Smooth muscle cell (in vitro differentiated cells): ENCODE results near the gene FAM3A. TPM values are rescaled to one million over a fixed set of nuclear protein-coding genes. Genes with fewer than 3 reads are reported as not detected.

Experiments
- DNase-seq: peaks from one replicate; lab custom pipeline; 2025; ENCODE audit not compliant: unreplicated experiment; lab: John Stamatoyannopoulos, UW
- H2AFZ ChIP-seq: fragments of 200-600 bp; sonication (generic); 2 replicates; pipeline ENCODE4 v1.6.0; 2016; ENCODE audit warnings: antibody characterized with exemption, low read depth, mild to moderate bottlenecking
- H3F3A ChIP-seq: fragments of 200-600 bp; sonication (generic); 2 replicates; pipeline ENCODE4 v1.6.0; 2017; ENCODE audit warnings: antibody characterized with exemption, low read depth
- H3K27ac ChIP-seq: fragments of 200-600 bp; sonication (generic); 2 replicates; pipeline ENCODE4 v1.5.1; 2016; ENCODE audit warnings: low read depth, mild to moderate bottlenecking
- H3K27me3 ChIP-seq: fragments of 200-600 bp; sonication (generic); 2 replicates; pipeline ENCODE4 v1.6.1; 2016; ENCODE audit warnings: low read depth, mild to moderate bottlenecking
- H3K36me3 ChIP-seq: fragments of 200-600 bp; sonication (generic); 2 replicates; pipeline ENCODE4 v1.5.1; 2016; ENCODE audit warnings: low read depth
- H3K4me1 ChIP-seq: fragments of 200-600 bp; sonication (generic); 2 replicates; pipeline ENCODE4 v1.5.1; 2016; ENCODE audit warnings: low read depth
- H3K4me2 ChIP-seq: fragments of 200-600 bp; sonication (generic); 2 replicates; pipeline ENCODE4 v1.6.0; 2016; ENCODE audit warnings: mild to moderate bottlenecking
- H3K4me3 ChIP-seq: fragments of 200-600 bp; sonication (generic); 2 replicates; pipeline ENCODE4 v1.5.1; 2016; ENCODE audit warnings: mild to moderate bottlenecking
- H3K79me2 ChIP-seq: fragments of 200-600 bp; sonication (generic); 2 replicates; pipeline ENCODE4 v1.6.0; 2016; ENCODE audit warnings: low read depth, mild to moderate bottlenecking
- H3K9ac ChIP-seq: fragments of 200-600 bp; sonication (generic); 2 replicates; pipeline ENCODE4 v1.6.0; 2016; ENCODE audit warnings: low read depth
- H3K9me3 ChIP-seq: fragments of 200-600 bp; sonication (generic); replicated peaks from 2 replicates; pipeline ENCODE4 v1.5.1; 2016; ENCODE audit warnings: low read depth
- H4K20me1 ChIP-seq: fragments of 200-600 bp; sonication (generic); 2 replicates; pipeline ENCODE4 v1.6.0; 2016; ENCODE audit warnings: low read depth
- CTCF ChIP-seq: fragments of 200-600 bp; sonication (generic); IDR thresholded peaks from 2 replicates; pipeline ENCODE4 v1.5.1; 2017; ENCODE audit warnings: borderline replicate concordance, mild to moderate bottlenecking, antibody characterized with exemption; ENCODE audit not compliant: insufficient read depth, poor library complexity, severe bottlenecking
- WGBS: methylation state at CpG from one replicate; pipeline ENCODE4 v1.1.7; 2016; ENCODE audit warnings: low lambda C conversion rate; 5-methylcytosine and 5-hydroxymethylcytosine counted together
- polyA plus RNA-seq: library from polyadenylated mRNA; unstranded; fragments of >200 nt; fragmentation: Nextera tagmentation; extraction: Ambion mirVana; gene quantifications from 2 replicates; pipeline ENCODE4 v1.2.1, GENCODE V29; 2016
- total RNA-seq: library from RNA; depleted of rRNA; stranded (reverse); fragments of >200 nt; gene quantifications from 2 replicates; pipeline ENCODE4 v1.2.3, GENCODE V29; 2014

The FAM3A gene
- total and polyA plus RNA-seq, 2 experiments from 2014 or later: 13.6 to 49.1 TPM

DNA sequence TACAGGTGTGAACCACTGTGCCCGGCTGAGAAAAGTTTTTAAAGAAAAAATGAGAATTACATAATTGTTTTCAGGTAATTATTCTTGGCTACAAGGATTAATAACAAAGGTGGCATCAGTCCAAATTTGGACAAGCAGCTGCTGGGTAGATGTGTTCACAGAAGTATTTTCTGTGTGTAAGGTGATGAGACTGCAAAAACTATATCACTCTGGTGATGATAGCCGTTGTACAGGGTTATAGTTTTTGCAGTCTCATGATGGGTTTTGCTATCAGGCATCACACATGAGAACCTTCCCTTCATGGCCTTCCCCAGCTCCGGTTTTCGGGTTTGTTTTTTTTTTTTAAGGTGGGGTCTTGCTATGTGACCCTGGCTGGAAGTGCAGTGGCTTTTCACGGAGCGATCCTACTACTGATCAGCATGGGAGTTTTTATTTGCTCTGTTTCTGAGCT lies 20.5 kb downstream of the FAM3A start:
- Histone ChIP-seq H3K79me2 (no peaks in the 10 kb centered on the region), H4K20me1 (no peaks in the 10 kb centered on the region), H2AFZ (no peak overlapping the region), H3K9me3 (no peaks in the 10 kb centered on the region), H3K9ac (no peak overlapping the region), H3K36me3 (no peaks in the 10 kb centered on the region), H3K4me3 (no peak overlapping the region), H3K27ac (no peak overlapping the region), H3K4me1 (peaks cover 3% of the 10 kb centered on the region), H3K27me3 (no peaks in the 10 kb centered on the region), H3F3A (no peaks in the 10 kb centered on the region), H3K4me2 (no peak overlapping the region)
- no peak for TF ChIP-seq CTCF
- no peak for DNase-seq
- 84% methylated on average over 6 of the region's 6 CpGs for WGBS

- Histone ChIP-seq H3K9me3 (no peaks in the 10 kb centered on the region), H3F3A (no peaks in the 10 kb centered on the region), H3K4me2 (no peak overlapping the region), H4K20me1 (no peaks in the 10 kb centered on the region), H3K4me1 (peaks cover 3% of the 10 kb centered on the region), H3K9ac (no peak overlapping the region), H2AFZ (no peak overlapping the region), H3K4me3 (no peak overlapping the region), H3K79me2 (no peaks in the 10 kb centered on the region), H3K27me3 (no peaks in the 10 kb centered on the region), H3K36me3 (no peaks in the 10 kb centered on the region), H3K27ac (no peak overlapping the region)
- no peak for DNase-seq
- 80% methylated on average over 3 of the region's 3 CpGs for WGBS
- TF ChIP-seq CTCF: no peak
Observed at GRCh38 chrX:154494715-154495114, 21.3 kb downstream of the FAM3A start.

- H3K4me2 ChIP-seq: peak within 1 kb of the TSS; percentile 85
- no peaks in the 10 kb centered on the region for H3K9me3 ChIP-seq
- peaks cover 5% of the 10 kb centered on the region for H3K79me2 ChIP-seq
- H3K9ac ChIP-seq: peak within 1 kb of the TSS; percentile 86
- no peaks in the 10 kb centered on the region for H3K36me3 ChIP-seq
- no peak for TF ChIP-seq CTCF
- no peaks in the 10 kb centered on the region for H3K27me3 ChIP-seq
- peak within 1 kb of the TSS; percentile 94 for H3K27ac ChIP-seq
- peak within 1 kb of the TSS; percentile 63 for H3K4me3 ChIP-seq
- H3K4me1 ChIP-seq: peaks cover 3% of the 10 kb centered on the region
- WGBS: 45% methylated on average over 39 of the region's 71 CpGs
- DNase-seq: peak; percentile 70
- no peaks in the 10 kb centered on the region for H4K20me1 ChIP-seq
- H3F3A ChIP-seq: no peaks in the 10 kb centered on the region
- H2AFZ ChIP-seq: peak within 1 kb of the TSS; percentile 42
Observed at GRCh38 chrX:154490414-154491083, 25.5 kb downstream of the FAM3A start, which contains the start of gene SLC10A3. Gene SLC10A3 (minus strand): TSS chrX:154490629. CDS start chrX:154488940, 1,689 bp downstream.

GRCh38 chrX:154490021-154490413 lies 26.0 kb downstream of the FAM3A start:
- WGBS: 42% methylated on average over 15 of the region's 19 CpGs
- Histone ChIP-seq H3K27ac (peak overlapping the region; percentile 80), H3K27me3 (no peaks in the 10 kb centered on the region), H3K9ac (peak overlapping the region; percentile 75), H3K4me3 (peak overlapping the region; percentile 54), H3K9me3 (no peaks in the 10 kb centered on the region), H3F3A (no peaks in the 10 kb centered on the region), H3K36me3 (no peaks in the 10 kb centered on the region), H2AFZ (no peak overlapping the region), H3K4me1 (peaks cover 3% of the 10 kb centered on the region), H3K79me2 (peaks cover 5% of the 10 kb centered on the region), H3K4me2 (peak overlapping the region; percentile 81), H4K20me1 (no peaks in the 10 kb centered on the region)
- peak; percentile 27 for DNase-seq
- no peak for TF ChIP-seq CTCF
